HG03064 (cell line): ENCODE results near the gene WNT3A.

Experiments used
- ATAC-seq: cut with Tn5 transposase; IDR thresholded peaks from one replicate; pipeline ENCODE4 v1.9.1; 2021; ENCODE audit warnings: low read depth; ENCODE audit not compliant: unreplicated experiment

Gene WNT3A

GRCh38 chr1:228109073-228109961, 102.5 kb downstream of the WNT3A start, which contains the start of gene MRPL55:
TSS of gene MRPL55 (minus strand) at chr1:228109299. CDS start at chr1:228108260, 1,039 bp downstream.
- peak; percentile 84 for ATAC-seq

GRCh38 chr1:228109962-228110488, 103.2 kb downstream of the WNT3A start:
- ATAC-seq = peak; percentile 2

GRCh38 chr1:228110556-228110955, 103.8 kb downstream of the WNT3A start:
- ATAC-seq = no peak
